ENCODE results near the gene POLR3G. TPM values are rescaled to one million over a fixed set of nuclear protein-coding genes. Genes with fewer than 3 reads are reported as not detected.
A peak's percentile ranks its signal among the peaks of the same experiment; 100 is the strongest.

Gene POLR3G
- total RNA-seq, 4 donors from 2014 or later, result 0.53 to 1.3 (median 0.76) TPM; not detected in 1

- DNase-seq, result peak in 2 of 3 donors; percentile 58 to 68
Observed at GRCh38 chr5:90558344-90559192, 83.9 kb downstream of the POLR3G start, which contains the start of gene ADGRV1. ADGRV1 (plus strand) TSS chr5:90558797; CDS start chr5:90558896, 99 bp downstream.

GRCh38 chr5:90560771-90561170 lies 86.1 kb downstream of the POLR3G start:
- peaks cover 0 to 10% (median 4%) of the 10 kb centered on the region in 4 donors for H3K4me1 ChIP-seq
- H3K27me3 ChIP-seq, result peaks cover 0 to 10% of the 10 kb centered on the region in 2 donors
- no peaks in the 10 kb centered on the region for H3K36me3 ChIP-seq
- no peaks in the 10 kb centered on the region for H3K9me3 ChIP-seq
- TF ChIP-seq CTCF (IDR thresholded peaks at IDR 0.05), result no peak
- no peak for TF ChIP-seq POLR2A (IDR thresholded peaks at IDR 0.05)
- DNase-seq, result no peak
- H3K4me3 ChIP-seq, result no peak overlapping the region
- no peak overlapping the region for H3K27ac ChIP-seq

More at GRCh38 chr5:90558344-90559192, 83.9 kb downstream of the POLR3G start, which contains the start of gene ADGRV1:
- no peak within 1 kb of the TSS for H3K27ac ChIP-seq
- H3K27me3 ChIP-seq, result peaks cover 0 to 10% of the 10 kb centered on the region in 2 donors
- no peaks in the 10 kb centered on the region for H3K9me3 ChIP-seq
- H3K36me3 ChIP-seq, result no peaks in the 10 kb centered on the region
- peak within 1 kb of the TSS in 3 of 4 donors; percentile 9 to 45 (median 34) for H3K4me3 ChIP-seq
- H3K4me1 ChIP-seq, result peaks cover 0 to 10% (median 4%) of the 10 kb centered on the region in 4 donors
- TF ChIP-seq POLR2A (IDR thresholded peaks at IDR 0.05), result peak in 1 of 2 donors; percentile 15
- TF ChIP-seq CTCF (IDR thresholded peaks at IDR 0.05), result no peak

- Histone ChIP-seq H3K4me3 (no peak overlapping the region), H3K4me1 (peaks cover 0 to 10% (median 4%) of the 10 kb centered on the region in 4 donors), H3K27ac (no peak overlapping the region), H3K27me3 (peaks cover 0 to 10% of the 10 kb centered on the region in 2 donors), H3K36me3 (no peaks in the 10 kb centered on the region), H3K9me3 (no peaks in the 10 kb centered on the region)
- no peak for TF ChIP-seq CTCF (IDR thresholded peaks at IDR 0.05)
- no peak for TF ChIP-seq POLR2A (IDR thresholded peaks at IDR 0.05)
- DNase-seq, result no peak
Observed at GRCh38 chr5:90561766-90562165, 87.1 kb downstream of the POLR3G start.

GRCh38 chr5:90562341-90562740 lies 87.7 kb downstream of the POLR3G start:
- H3K27me3 ChIP-seq, result peaks cover 0 to 10% of the 10 kb centered on the region in 2 donors
- TF ChIP-seq POLR2A (IDR thresholded peaks at IDR 0.05) (no peak), CTCF (IDR thresholded peaks at IDR 0.05) (no peak)

GRCh38 chr5:90563108-90563507 lies 88.4 kb downstream of the POLR3G start:
- peaks cover 0 to 10% (median 4%) of the 10 kb centered on the region in 4 donors for H3K4me1 ChIP-seq
- H3K9me3 ChIP-seq, result no peaks in the 10 kb centered on the region
- no peak overlapping the region for H3K27ac ChIP-seq
- TF ChIP-seq CTCF (IDR thresholded peaks at IDR 0.05) (no peak), POLR2A (IDR thresholded peaks at IDR 0.05) (no peak)
- H3K27me3 ChIP-seq, result peaks cover 0 to 10% of the 10 kb centered on the region in 2 donors
- no peak overlapping the region for H3K4me3 ChIP-seq
- no peaks in the 10 kb centered on the region for H3K36me3 ChIP-seq
- DNase-seq, result no peak

More at GRCh38 chr5:90562341-90562740, 87.7 kb downstream of the POLR3G start:
- no peaks in the 10 kb centered on the region for H3K36me3 ChIP-seq
- H3K4me3 ChIP-seq, result no peak overlapping the region
- H3K4me1 ChIP-seq, result peaks cover 0 to 10% (median 4%) of the 10 kb centered on the region in 4 donors
- H3K9me3 ChIP-seq, result no peaks in the 10 kb centered on the region
- no peak for DNase-seq
- H3K27ac ChIP-seq, result no peak overlapping the region

Other genes starting within 250 kb of the POLR3G start
- gene CETN3, start 65.1 kb upstream of the POLR3G start, total RNA-seq, result 1 to 10 TPM; 1.1 to 4.1 (median 2.9) TPM
- 1 to 10 TPM; 4.1 to 8.1 (median 5.0) TPM for gene MBLAC2, start 93 bp upstream of the POLR3G start, total RNA-seq
- gene LYSMD3, start 54.7 kb downstream of the POLR3G start, total RNA-seq, result 10 to 100 TPM; 10.8 to 21.9 (median 15.0) TPM
- 1 to 10 TPM in 3 of 4 donors, under 1 TPM in 1; 0.28 to 6.5 (median 3.7) TPM for gene ADGRV1, start 83.9 kb downstream of the POLR3G start, total RNA-seq